ENCODE data around the gene PPP1R12B. TPM values are rescaled to one million over a fixed set of nuclear protein-coding genes. Genes with fewer than 3 reads are reported as not detected.
"Not testable (repeated sequence)": the region's sequence is repeated elsewhere in the genome, so short reads cannot be mapped to it uniquely, and the experiment has no call there.

Gene PPP1R12B
- total RNA-seq, 1 experiment from 2014 or later = 17.0 TPM

- no peak overlapping the region for H3K27ac ChIP-seq (ENCODE audit: low read depth, low read length, poor library complexity, severe bottlenecking)
- H3K9me3 ChIP-seq (ENCODE audit: low read depth, low read length, poor library complexity, severe bottlenecking) = no peaks in the 10 kb centered on the region
- BruUV-seq (replicated peaks) = no TSS peak
- H3K36me3 ChIP-seq (ENCODE audit: insufficient read depth, low read length, poor library complexity, severe bottlenecking) = no peaks in the 10 kb centered on the region
- no peak for TF ChIP-seq EZH2 (IDR thresholded peaks at IDR 0.05; ENCODE audit: borderline replicate concordance, low read depth, low read length, poor library complexity, severe bottlenecking)
- TF ChIP-seq CTCF (conservative IDR thresholded peaks at IDR 0.05; ENCODE audit: low read depth, low read length) = no peak
- ChIA-PET CTCF (no interaction called here), POLR2A (ENCODE audit: low non-redundant PET) (no interaction called here)
- no peaks in the 10 kb centered on the region for H3K27me3 ChIP-seq (replicated peaks; ENCODE audit: insufficient read depth, low read depth, low read length, poor library complexity)
- H3K4me1 ChIP-seq (ENCODE audit: insufficient read depth, low read length, poor library complexity, severe bottlenecking) = no peaks in the 10 kb centered on the region
- H3K4me3 ChIP-seq (ENCODE audit: low read depth, low read length, poor library complexity, severe bottlenecking) = no peak overlapping the region
- DNase-seq (ENCODE audit: low spot score) = no peak
- intact Hi-C loops (cut with micrococcal nuclease; ENCODE audit: unreplicated experiment) = no loop called here
These were observed 27.7 kb downstream of the PPP1R12B start for GRCh38 chr1:202376247-202376646.

GRCh38 chr1:202379884-202380529 is 31.5 kb downstream of the PPP1R12B start:
- H3K9me3 ChIP-seq (ENCODE audit: low read depth, low read length, poor library complexity, severe bottlenecking); intact Hi-C loops (cut with micrococcal nuclease; ENCODE audit: unreplicated experiment); H3K4me1 ChIP-seq (ENCODE audit: insufficient read depth, low read length, poor library complexity, severe bottlenecking); H3K36me3 ChIP-seq (ENCODE audit: insufficient read depth, low read length, poor library complexity, severe bottlenecking); POLR2A ChIA-PET (ENCODE audit: low non-redundant PET); BruUV-seq (replicated peaks); H3K27ac ChIP-seq (ENCODE audit: low read depth, low read length, poor library complexity, severe bottlenecking); DNase-seq (ENCODE audit: low spot score); H3K4me3 ChIP-seq (ENCODE audit: low read depth, low read length, poor library complexity, severe bottlenecking); H3K27me3 ChIP-seq (replicated peaks; ENCODE audit: insufficient read depth, low read depth, low read length, poor library complexity); CTCF ChIA-PET: not testable (repeated sequence)
- TF ChIP-seq CTCF (conservative IDR thresholded peaks at IDR 0.05; ENCODE audit: low read depth, low read length) = 0 out of 2 replicates have a peak, but pooled peaks have one; percentile 14

- CTCF ChIA-PET; H3K27ac ChIP-seq (ENCODE audit: low read depth, low read length, poor library complexity, severe bottlenecking); POLR2A ChIA-PET (ENCODE audit: low non-redundant PET); H3K36me3 ChIP-seq (ENCODE audit: insufficient read depth, low read length, poor library complexity, severe bottlenecking); intact Hi-C loops (cut with micrococcal nuclease; ENCODE audit: unreplicated experiment); H3K27me3 ChIP-seq (replicated peaks; ENCODE audit: insufficient read depth, low read depth, low read length, poor library complexity); H3K4me3 ChIP-seq (ENCODE audit: low read depth, low read length, poor library complexity, severe bottlenecking); H3K9me3 ChIP-seq (ENCODE audit: low read depth, low read length, poor library complexity, severe bottlenecking); H3K4me1 ChIP-seq (ENCODE audit: insufficient read depth, low read length, poor library complexity, severe bottlenecking); DNase-seq (ENCODE audit: low spot score); BruUV-seq (replicated peaks): not testable (repeated sequence)
These were observed 32.0 kb downstream of the PPP1R12B start for GRCh38 chr1:202380535-202380934.

- H3K4me1 ChIP-seq (ENCODE audit: insufficient read depth, low read length, poor library complexity, severe bottlenecking); H3K27me3 ChIP-seq (replicated peaks; ENCODE audit: insufficient read depth, low read depth, low read length, poor library complexity); H3K4me3 ChIP-seq (ENCODE audit: low read depth, low read length, poor library complexity, severe bottlenecking); intact Hi-C loops (cut with micrococcal nuclease; ENCODE audit: unreplicated experiment); DNase-seq (ENCODE audit: low spot score); BruUV-seq (replicated peaks); H3K9me3 ChIP-seq (ENCODE audit: low read depth, low read length, poor library complexity, severe bottlenecking); CTCF ChIA-PET; POLR2A ChIA-PET (ENCODE audit: low non-redundant PET); H3K36me3 ChIP-seq (ENCODE audit: insufficient read depth, low read length, poor library complexity, severe bottlenecking); H3K27ac ChIP-seq (ENCODE audit: low read depth, low read length, poor library complexity, severe bottlenecking): not testable (repeated sequence)
These were observed 33.4 kb downstream of the PPP1R12B start for GRCh38 chr1:202381867-202382266.

- H3K4me1 ChIP-seq (ENCODE audit: insufficient read depth, low read length, poor library complexity, severe bottlenecking); H3K4me3 ChIP-seq (ENCODE audit: low read depth, low read length, poor library complexity, severe bottlenecking); POLR2A ChIA-PET (ENCODE audit: low non-redundant PET); H3K36me3 ChIP-seq (ENCODE audit: insufficient read depth, low read length, poor library complexity, severe bottlenecking); H3K27ac ChIP-seq (ENCODE audit: low read depth, low read length, poor library complexity, severe bottlenecking); H3K27me3 ChIP-seq (replicated peaks; ENCODE audit: insufficient read depth, low read depth, low read length, poor library complexity); DNase-seq (ENCODE audit: low spot score); BruUV-seq (replicated peaks); H3K9me3 ChIP-seq (ENCODE audit: low read depth, low read length, poor library complexity, severe bottlenecking); CTCF ChIA-PET; intact Hi-C loops (cut with micrococcal nuclease; ENCODE audit: unreplicated experiment): not testable (repeated sequence)
These were observed 47.3 kb downstream of the PPP1R12B start for GRCh38 chr1:202395831-202396230.

Measured in A673 (cell line).